Mammary epithelial cell (primary cell): ENCODE results near the gene TJP3.

ENCODE experiments used
- EZH2 ChIP-seq: IDR thresholded peaks from 2 replicates; pipeline ENCODE4 v1.6.1; 2012; ENCODE audit warnings: low read length, inconsistent platforms, borderline replicate concordance
- TF ChIP-seq, protein P1 (sequence below), 2 donors: IDR thresholded peaks in 1 of 2; conservative IDR thresholded peaks in 1 of 2; 2 replicates each; pipeline ENCODE4 v1.5.1; 2011 to 2012; ENCODE audit warnings: inconsistent platforms in 2 of 2, low read length in 2 of 2, mild to moderate bottlenecking in 2 of 2, control low read depth in 1 of 2, low read depth in 1 of 2; ENCODE audit not compliant: insufficient read depth in 1 of 2; ENCODE audit errors: extremely low read depth in 1 of 2

DNA sequence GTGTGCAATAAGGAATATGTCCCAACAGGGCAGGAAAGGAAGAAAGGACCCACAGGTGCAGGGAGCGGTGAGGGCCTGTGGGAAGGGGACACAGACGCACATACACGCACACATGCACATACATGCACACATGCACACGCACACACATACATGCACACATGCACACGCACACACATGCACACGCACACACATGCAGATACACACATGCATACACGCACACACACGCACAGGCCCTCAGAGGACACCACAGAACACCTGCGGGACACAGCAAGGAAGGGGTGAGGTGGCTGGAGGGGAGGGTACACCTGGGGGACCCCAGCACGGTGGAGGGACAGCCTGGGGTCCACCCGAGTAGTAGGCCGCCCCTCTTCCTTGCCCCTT, 20.8 kb upstream of the TJP3 start:
- TF ChIP-seq, protein P1, sequence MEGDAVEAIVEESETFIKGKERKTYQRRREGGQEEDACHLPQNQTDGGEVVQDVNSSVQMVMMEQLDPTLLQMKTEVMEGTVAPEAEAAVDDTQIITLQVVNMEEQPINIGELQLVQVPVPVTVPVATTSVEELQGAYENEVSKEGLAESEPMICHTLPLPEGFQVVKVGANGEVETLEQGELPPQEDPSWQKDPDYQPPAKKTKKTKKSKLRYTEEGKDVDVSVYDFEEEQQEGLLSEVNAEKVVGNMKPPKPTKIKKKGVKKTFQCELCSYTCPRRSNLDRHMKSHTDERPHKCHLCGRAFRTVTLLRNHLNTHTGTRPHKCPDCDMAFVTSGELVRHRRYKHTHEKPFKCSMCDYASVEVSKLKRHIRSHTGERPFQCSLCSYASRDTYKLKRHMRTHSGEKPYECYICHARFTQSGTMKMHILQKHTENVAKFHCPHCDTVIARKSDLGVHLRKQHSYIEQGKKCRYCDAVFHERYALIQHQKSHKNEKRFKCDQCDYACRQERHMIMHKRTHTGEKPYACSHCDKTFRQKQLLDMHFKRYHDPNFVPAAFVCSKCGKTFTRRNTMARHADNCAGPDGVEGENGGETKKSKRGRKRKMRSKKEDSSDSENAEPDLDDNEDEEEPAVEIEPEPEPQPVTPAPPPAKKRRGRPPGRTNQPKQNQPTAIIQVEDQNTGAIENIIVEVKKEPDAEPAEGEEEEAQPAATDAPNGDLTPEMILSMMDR (conservative IDR thresholded peaks at IDR 0.05 in 1 of 2, IDR thresholded peaks at IDR 0.05 in 1 of 2; ENCODE audit: extremely low read depth in 1 of 2, insufficient read depth in 1 of 2, low read depth in 1 of 2, low read length in 2 of 2) = no peak
- no peak for TF ChIP-seq EZH2
